GM11168 (cell line): ENCODE results near the gene HNRNPC.
"Not testable (repeated sequence)": the region's sequence is repeated elsewhere in the genome, so short reads cannot be mapped to it uniquely, and the experiment has no call there.

Experiments used
- in situ Hi-C: fragments of 300-500 bp; cut with MboI; formaldehyde crosslinking; loops from one replicate; pipeline ENCODE4 v1.12.0; 2022; ENCODE audit warnings: low sequenced_read_pairs; ENCODE audit not compliant: unreplicated experiment

Gene HNRNPC

DNA sequence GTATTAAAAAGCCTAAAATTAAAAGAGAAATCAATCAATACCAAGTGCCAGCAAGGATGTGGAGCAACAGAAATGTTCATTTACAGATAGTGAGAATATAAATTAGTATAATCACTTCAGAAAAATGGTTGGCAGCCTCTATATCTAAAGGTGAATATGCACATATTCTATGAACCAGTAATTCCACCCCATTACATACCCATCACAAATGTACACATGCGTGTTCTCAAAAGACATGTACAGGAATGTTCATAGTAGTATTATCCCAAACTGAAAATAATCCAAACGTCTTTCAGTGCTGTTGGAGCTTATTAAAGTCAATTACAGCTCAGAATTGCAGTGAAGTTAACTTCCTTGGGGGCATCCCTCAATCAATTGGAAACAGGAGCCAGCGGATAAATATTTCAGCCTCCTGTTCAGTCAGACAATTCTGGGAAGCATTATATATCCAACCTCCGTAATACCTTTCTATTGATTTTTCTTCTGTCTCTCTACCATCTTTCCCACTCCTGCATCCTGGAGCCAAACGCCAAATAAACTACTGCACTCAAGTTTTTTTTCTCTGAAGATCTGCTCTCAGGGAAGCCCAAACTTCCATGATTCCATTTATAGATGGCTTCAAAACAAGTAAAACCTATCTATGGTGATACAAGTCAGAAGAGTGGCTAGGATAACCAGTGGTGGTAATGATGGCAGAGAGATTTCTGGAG, 68.3 kb downstream of the HNRNPC start:
- in situ Hi-C loops, result no loop called here

- in situ Hi-C loops, result no loop called here
Observed at GRCh38 chr14:21199611-21200560, 69.4 kb downstream of the HNRNPC start.

DNA sequence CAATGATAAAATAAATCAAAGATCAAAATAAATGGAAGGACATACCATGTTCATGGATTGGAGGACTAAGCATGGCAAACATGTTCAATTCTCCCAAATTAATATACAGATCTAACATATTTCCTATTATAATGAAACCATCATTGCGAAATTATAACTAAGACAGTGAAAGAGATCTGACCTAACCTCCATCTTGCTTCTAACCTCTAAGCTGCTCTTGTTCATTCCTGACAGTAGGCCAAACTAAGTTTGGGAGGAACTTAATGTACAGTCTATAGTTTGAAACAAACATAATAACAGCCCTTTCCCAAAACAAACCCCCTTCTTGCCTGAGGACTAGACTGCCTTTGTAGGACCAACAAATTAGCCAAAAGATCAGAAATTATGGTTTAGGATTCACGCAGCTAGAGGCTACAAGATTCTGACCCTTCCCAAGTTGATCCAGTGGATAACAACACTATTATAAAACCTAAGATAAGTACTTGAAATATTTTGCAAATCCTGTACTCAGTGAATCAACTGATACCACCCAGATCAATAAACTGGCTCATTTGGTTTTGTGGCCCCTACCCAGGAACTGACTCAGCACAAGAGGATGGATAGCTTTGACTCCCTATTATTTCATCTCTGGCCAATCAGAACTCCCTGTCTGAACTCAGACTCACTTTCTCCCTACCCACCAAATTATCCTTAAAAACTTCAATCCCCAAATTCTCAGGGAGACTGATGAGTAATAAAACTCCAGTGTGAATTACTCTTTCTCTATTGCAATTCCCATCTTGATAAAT, 71.6 kb downstream of the HNRNPC start:
- in situ Hi-C loops, result no loop called here

GRCh38 chr14:21194597-21194996, 74.6 kb downstream of the HNRNPC start:
- in situ Hi-C loops, result no loop called here

DNA sequence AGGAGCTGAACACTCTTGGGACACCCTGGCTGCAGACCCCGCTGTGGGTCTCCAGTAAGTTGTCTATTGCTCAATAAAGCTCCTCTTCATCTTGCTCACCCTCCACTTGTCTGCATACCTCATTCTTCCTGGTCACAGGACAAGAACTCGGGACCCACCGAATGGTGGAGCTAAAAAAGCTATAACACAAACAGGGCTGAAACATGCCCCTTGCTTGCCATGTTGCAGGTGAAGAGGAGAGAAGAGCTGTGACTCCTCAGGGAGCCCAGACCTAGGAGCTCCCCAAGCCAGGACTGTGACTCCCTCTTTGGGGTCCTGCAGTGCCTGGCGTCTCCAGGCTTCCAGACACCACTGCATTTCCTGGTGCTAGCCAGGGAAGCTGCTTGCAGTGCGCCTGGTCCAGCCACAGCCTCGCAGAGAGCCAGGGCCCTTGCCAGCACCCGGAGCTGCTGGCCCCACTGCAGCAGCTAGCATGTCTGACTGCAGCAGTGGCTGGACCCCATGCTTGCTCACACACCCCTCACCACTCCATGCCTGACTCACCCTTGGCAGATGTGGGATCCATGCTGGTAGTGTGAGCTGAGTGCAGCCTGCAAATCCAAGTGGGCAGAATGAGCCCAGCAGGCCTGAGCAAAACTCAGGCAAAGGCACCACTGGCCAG, 76.2 kb downstream of the HNRNPC start:
- in situ Hi-C loops, result no loop called here

GRCh38 chr14:21192447-21192822, 76.8 kb downstream of the HNRNPC start:
- in situ Hi-C loops, result no loop called here

- in situ Hi-C loops, result no loop called here
Observed at GRCh38 chr14:21191809-21192446, 77.3 kb downstream of the HNRNPC start.

- in situ Hi-C loops, result no loop called here
Observed at GRCh38 chr14:21191261-21191808, 77.9 kb downstream of the HNRNPC start.

DNA sequence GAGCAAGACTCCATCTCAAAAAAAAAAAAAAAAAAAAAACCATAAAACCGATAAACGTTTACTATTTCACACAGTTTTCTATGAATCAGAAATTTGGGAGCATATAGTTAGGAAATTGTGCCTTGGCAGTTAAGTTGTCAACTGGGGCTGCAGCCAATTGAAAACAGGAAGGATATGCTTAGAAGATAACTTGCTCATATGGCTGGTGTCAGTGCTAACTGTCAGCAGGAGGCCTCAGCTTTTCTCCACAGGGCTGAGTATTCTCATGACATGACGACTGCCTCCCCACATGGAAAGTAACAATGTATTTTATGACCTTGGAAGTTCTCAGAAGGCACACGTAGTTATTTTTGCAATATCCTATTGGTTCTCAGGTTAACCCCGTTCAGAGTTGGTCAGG, 83.8 kb downstream of the HNRNPC start:
- in situ Hi-C loops, result no loop called here

DNA sequence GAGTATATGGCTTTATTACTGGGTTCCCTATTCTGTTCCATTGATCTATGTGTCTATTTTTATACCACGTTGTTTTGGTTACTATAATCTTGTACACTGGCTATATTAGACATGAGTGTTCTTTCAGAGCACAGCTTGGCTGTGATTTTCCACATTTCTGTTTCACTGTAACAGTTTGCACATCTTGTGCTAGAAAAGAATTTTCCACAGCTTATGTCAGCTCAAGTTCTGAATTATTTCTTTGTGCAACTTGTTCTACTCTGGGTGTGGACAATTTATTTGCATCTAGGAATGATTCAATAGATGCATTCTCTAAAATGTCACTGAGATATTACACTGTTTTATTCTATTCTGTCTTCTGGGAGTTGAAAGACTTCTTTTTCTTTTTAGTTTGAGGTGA, 85.0 kb downstream of the HNRNPC start:
- in situ Hi-C loops, result no loop called here

GRCh38 chr14:21182166-21182565, 87.1 kb downstream of the HNRNPC start:
- in situ Hi-C loops, result no loop called here

GRCh38 chr14:21171128-21171527, 98.1 kb downstream of the HNRNPC start:
- in situ Hi-C loops, result no loop called here

DNA sequence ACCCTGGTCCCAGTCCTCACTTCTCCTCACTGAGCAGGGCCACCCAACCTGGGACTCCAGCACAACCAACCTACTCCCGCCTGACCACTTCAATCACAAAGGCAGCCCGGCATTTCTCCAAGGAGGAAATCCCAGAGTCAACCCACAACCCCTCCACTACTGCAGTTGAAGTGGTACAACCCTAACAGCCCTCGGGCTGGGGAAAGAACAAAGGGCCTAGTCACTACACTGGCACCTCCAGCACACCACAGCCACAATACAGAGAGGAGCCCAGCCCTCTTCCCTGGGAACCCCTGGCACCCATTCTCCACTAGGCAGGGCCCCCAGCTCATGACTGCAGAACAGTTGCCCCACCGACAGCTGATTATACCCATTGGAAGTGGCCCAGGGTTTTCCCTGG, 99.7 kb downstream of the HNRNPC start:
- in situ Hi-C loops, result no loop called here

DNA sequence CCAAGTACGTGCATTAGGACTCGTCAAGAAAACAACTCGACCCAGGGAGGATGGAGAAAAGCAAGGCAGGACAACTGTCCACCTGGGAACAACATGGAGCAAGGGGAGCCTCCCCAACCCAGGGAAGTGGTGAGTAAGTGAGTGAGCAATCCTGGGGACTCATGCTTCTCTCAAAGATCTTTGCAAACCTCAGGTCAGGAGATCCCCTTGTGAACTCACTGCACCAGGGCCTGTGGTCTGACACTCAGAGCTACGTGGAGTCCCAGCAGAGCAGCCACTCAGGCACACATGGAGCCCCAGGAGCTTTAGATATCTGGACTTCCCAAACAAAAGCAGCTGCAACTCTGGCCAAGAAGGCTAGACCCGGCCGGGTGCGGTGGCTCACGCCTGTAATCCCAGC, 101.2 kb downstream of the HNRNPC start:
- in situ Hi-C loops, result no loop called here

DNA sequence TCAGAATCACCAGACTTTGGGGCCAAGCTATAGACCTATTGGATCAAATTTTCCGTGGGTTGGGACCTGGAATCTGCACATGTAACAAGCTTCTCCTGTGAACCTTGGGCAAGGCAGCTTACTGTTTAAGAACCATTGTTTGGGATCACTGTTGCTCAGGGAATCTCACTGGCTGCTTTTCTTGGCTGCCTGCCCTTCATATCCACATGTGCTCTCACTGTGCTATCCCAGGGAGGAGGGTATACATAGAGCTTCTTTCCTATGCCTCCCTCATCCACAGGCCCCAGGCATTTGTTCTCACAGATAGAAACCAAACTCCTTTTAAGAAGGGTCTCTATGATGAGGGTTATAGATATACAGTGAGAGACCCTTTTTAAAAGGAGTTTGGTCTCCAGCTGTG, 103.6 kb downstream of the HNRNPC start:
- in situ Hi-C loops, result not testable (repeated sequence)

DNA sequence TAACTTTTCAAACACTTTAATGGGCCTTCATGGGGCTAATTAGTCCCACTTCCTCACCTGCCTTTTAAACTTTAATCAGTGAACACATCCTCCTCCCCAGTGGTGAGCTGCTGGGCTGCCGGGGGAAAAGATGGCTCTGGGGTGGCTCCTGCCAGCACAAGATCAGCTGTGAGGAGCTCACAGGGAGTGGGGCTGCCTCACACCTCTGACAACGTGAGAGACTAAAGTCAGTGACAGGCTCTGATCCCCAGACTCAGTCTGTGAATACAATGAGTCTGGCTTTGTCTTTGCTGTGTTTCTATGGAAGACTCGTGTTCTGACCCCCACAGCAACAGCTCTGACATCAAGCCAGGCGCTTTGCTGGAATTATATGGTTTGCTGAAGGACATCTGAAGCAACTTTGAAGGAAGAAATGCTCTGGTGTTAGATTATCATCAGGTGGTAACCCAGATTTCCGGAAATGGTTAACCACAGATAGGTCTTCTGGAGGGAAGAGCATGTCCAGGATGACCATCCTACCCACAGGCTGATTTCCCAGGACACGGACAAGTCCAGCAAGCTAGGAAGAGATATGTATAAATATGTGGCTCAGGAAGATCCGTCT, 104.1 kb downstream of the HNRNPC start:
- in situ Hi-C loops, result not testable (repeated sequence)

- in situ Hi-C loops, result no loop called here
Observed at GRCh38 chr14:21163871-21164291, 105.4 kb downstream of the HNRNPC start.

DNA sequence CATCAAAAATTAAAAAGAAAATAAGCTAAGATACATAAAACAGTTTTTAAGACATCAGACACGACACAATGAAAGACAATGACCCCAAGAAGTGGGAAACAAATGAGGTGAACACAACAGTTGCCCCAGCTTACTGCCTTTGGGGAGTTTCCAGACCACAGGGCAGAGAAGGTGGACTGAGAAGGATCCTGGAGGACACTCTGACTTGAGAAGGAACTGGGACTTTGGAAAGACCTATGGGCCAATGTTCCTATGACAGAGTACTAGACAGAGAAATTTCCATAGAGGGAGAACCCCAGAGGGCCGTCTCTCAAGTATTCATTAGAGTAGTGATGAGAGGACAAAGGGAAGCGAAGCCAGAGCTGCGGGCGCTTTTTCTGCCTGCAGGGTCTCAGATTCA, 107.2 kb downstream of the HNRNPC start:
- in situ Hi-C loops, result no loop called here

DNA sequence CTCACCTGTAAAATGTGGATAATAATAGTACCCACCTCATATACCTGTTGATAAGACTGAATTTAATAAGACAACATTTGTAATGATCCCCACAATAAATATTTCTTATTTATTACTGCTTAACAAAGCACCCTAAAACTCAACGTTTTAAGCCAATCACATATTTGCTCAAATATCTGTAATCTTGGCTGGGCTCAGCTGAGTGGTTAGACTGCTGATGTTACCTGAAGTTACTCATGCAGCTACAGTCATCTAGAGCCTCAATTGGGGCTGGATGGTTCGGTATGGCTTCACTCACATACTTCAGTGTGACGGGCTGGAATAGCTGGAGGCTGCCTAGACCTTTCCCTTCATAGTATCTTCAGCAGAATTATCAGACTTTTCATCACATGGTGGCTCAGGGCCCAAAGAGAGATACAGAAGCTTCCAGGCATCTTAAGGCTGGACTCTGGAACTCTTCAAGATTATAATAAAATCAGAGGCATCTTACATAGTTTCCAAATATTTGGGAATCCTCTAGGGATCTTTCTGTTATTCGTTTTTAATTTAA, 109.1 kb downstream of the HNRNPC start:
- in situ Hi-C loops, result no loop called here
